ENCODE results near the gene REV1. TPM values are rescaled to one million over a fixed set of nuclear protein-coding genes. Genes with fewer than 3 reads are reported as not detected.
"Not testable (repeated sequence)": the region's sequence is repeated elsewhere in the genome, so short reads cannot be mapped to it uniquely, and the experiment has no call there.

REV1 gene
- total RNA-seq, 1 donor from 2014 or later = 36.0 TPM

- no peak for DNase-seq (ENCODE audit: low spot score)
Measured at GRCh38 chr2:99404797-99405669, 84.8 kb downstream of the REV1 start.

DNA sequence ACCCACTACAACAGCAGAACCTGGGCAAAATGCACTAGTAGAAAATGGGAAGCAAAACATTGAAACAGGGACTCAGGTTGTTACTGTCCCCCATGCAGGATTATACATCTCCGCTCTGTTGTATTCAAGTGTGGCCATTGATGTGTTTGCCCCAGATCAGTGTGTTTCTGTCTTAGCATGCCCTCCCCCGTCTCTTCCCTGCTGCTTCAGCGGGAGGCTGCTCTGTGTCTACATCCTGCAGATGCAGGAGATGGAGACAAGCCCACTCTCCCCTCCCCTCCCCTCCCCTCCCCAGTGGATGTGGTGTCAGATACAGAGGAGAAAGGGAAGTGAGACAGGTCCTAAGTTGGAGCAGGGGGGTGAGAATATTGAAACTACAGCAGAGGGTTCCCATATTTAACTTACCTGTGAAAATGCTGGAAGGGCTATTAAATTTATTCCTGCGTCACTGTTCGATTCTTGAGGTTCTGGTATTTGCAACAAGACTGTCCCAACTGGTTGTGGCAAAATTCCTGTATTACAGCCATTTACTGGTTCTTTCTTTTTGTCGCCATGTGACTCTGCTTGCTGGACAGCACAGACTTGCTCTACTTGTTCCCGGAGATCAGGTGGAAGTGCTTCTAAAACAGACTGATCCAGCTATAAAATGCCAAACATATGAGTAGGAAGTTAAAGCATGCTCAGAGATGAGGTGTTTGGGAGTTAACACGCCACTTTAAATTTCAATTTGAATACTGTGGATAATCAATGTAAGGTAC is 85.6 kb downstream of the REV1 start:
- DNase-seq (ENCODE audit: low spot score) = no peak

DNA sequence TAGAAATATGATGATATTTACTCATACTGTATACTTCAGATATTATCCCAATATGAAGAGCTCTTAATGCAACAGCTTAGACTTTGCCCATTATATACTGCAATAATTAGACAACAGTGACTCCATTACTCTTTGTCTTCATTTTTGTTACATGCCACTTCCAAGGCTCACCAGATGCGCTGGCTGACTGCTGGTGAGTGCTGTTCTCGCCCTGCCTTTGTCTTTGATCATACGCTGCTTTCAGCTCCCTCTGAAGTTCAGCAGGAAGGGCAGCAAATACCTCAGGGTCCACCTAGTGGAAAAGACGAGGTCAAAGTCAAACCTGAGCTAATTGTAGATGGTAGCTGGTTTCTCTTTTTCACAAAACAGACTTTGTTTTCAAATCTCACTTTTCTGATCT is 86.3 kb downstream of the REV1 start:
- no peak for DNase-seq (ENCODE audit: low spot score)

- DNase-seq (ENCODE audit: low spot score) = no peak
Measured at GRCh38 chr2:99403084-99403483, 86.7 kb downstream of the REV1 start.

DNA sequence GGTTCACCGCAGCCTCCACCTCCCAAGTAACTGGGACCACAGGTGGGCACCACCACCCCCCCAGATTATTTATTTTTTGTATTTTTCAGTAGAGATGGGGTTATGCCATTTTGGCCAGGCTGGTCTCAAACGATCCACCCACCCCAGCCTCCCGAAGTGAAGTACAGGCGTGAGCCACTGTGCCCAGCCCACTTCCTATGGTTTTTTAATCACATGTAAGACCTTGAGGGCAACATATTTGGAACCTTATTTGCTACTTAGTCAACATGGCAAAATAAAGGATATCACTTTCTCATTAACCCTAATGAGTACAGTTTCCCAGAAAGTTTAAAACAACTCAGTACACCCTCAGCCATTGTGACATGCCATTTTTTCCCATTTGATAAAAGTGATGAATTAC is 88.0 kb downstream of the REV1 start:
- DNase-seq (ENCODE audit: low spot score) = no peak

- DNase-seq (ENCODE audit: low spot score) = no peak
Measured at GRCh38 chr2:99399795-99400194, 90.0 kb downstream of the REV1 start.

GRCh38 chr2:99399063-99399462 is 90.8 kb downstream of the REV1 start:
- DNase-seq (ENCODE audit: low spot score) = no peak

GRCh38 chr2:99398303-99398702 is 91.5 kb downstream of the REV1 start:
- no peak for DNase-seq (ENCODE audit: low spot score)

- DNase-seq (ENCODE audit: low spot score) = no peak
Measured at GRCh38 chr2:99397266-99397920, 92.4 kb downstream of the REV1 start.

DNA sequence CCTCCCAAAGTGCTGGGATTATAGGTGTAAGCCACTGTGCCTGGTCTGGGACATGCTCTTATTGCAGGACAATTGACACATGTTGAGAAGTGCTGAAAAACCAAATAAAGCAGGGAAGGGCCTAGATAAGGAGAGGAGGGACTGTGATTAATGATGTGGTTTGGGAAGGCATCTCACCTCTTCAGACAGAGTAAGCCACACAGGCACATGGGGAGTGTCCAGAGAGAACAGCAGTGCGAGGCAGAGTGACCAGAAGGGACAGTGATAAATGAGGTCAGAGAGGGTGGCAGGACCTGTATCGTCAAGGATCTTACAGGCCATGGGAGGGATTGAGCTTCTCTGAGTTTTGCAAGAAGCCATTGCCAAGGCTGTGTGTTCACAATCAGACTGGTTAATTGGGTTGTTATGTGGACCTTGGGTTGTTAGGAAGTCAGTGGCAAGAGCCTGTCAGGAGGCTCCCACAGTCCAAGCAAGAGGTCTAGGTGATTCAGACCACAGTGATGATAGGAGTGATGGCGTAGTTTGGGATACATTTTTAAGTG is 94.2 kb downstream of the REV1 start:
- no peak for DNase-seq (ENCODE audit: low spot score)

DNA sequence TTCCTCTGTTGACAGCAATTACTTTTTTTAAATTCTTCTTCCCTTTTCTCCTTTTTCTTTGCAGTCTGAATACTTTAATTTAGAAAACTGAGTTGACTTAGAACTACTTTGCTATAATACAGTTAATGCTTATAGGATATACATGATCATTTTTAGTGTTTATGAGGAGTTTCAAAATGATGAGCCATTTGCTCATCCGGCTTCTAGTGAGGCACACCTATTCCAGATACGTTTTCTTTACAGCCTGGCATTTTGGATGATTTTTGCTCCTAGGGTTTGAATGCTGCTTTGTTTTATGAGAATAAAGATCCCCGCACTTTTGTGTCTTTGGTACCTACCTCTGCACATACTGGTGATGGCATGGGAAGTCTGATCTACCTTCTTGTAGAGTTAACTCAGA is 99.9 kb downstream of the REV1 start:
- DNase-seq (ENCODE audit: low spot score) = no peak

DNA sequence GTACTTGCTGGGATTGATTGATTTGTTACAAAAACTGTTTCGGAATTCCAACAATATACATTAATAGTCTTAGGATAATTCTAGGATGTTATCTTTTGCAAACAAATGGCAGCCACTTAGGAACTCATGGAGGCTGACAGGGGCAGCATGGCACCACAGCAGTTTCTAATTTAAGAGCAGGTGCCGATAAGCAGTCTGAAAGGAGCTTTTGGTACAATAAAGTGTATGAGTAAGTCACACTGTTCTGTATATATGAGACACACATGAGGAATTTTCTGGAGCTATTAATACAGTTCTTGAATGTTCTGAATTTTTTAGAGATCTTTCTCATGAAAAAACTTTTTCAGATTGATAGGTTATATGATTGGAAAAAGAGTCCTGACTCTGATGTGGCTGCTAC is 100.4 kb downstream of the REV1 start:
- DNase-seq (ENCODE audit: low spot score) = no peak

- DNase-seq (ENCODE audit: low spot score) = no peak
Measured at GRCh38 chr2:99388892-99389291, 100.9 kb downstream of the REV1 start.

DNA sequence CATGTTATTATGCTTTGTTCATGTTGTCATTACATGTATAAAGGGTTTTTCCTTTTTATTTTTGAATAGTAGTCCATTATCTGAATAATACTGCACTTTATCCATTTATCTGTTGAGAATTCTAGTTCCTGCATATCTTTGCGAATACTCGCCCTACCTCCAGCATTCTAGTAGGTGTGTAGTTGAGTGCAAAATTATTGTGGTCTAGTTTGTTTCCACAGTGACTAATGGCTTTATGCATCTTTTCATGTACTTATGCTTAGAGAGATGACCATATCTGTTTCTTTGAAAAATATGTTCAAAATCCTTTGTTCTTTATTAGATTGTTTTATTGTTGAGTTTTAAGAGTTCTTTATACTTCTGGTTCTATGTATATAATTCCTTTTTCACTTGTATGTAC is 103.8 kb downstream of the REV1 start:
- DNase-seq (ENCODE audit: low spot score) = no peak

- no peak for DNase-seq (ENCODE audit: low spot score)
Measured at GRCh38 chr2:99382143-99382542, 107.7 kb downstream of the REV1 start.

DNA sequence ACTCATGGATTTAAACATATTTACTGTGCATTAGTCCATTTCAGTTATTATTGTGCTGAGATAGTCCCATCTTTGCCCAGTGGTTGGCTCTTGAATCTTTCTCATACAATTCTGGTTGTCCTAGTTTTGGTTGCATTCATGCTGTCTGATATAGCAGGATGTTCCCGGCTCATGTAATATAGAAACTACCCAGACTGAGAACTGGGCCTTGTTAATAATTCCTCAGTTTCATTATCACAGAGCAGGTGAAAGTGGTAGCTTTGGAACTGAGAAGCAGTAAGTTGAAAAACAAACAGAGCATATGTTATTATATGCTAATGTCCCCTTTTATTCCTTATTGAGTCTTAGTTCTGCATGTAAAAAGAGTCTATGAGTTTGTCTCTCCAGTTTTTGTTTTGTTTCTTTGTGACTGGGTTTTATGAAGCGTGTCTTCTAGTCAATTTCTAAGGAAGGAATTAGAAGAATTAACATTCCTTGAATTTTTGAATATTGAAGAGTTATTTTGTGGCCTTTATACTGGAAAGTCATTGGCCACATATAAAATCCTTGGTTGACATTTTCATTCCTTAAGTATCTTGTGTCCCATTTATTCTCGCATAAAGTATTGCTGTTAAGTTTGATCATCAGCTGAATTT is 109.3 kb downstream of the REV1 start:
- DNase-seq (ENCODE audit: low spot score) = no peak

- no peak for DNase-seq (ENCODE audit: low spot score)
Measured at GRCh38 chr2:99377879-99378278, 111.9 kb downstream of the REV1 start.

DNA sequence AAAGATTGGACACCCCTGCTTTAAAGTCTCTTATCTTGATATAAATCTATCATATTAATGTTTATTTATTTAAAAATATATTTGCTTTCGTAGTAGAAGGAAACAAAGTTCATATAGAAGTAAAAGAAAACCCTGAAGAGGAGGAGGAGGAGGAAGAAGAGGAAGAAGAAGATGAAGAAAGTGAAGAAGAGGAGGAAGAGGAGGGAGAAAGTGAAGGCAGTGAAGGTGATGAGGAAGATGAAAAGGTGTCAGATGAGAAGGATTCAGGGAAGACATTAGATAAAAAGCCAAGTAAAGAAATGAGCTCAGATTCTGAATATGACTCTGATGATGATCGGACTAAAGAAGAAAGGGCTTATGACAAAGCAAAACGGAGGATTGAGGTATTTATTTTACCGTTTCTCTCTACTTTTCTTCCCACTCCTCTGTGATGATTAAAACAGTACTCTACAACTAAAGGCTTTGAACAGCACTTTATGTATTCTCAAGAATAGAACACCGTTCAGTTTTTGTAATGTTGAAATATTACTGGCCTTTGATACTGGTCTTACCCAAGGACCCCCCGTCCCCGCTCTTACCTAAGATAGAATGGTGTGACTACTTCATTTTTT is 113.5 kb downstream of the REV1 start:
- DNase-seq (ENCODE audit: low spot score) = no peak

- DNase-seq (ENCODE audit: low spot score) = no peak
Measured at GRCh38 chr2:99374747-99375146, 115.1 kb downstream of the REV1 start.

GRCh38 chr2:99373144-99373543 is 116.7 kb downstream of the REV1 start:
- no peak for DNase-seq (ENCODE audit: low spot score)

DNA sequence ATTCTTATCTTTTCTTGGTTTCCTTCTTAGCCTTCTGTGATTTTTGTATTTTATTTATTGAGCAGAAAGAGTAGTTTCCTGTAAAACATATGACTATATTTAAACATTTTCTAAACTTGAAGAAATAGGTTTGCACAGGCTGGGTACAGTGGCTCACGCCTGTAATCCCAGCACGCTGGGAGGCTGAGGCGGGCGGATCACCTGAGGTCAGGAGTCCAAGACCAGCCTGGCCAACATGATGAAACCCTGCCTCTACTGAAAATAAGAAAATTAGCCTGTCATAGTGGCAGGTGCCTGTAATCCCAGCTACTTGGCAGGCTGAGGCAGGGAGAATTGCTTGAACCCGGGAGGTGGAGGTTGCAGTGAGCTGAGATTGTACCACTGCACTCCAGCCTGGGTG is 121.0 kb downstream of the REV1 start:
- DNase-seq (ENCODE audit: low spot score) = not testable (repeated sequence)
